HepG2 (cell line): Measurements from ENCODE around the gene PRKCZ. TPM values are rescaled to one million over a fixed set of nuclear protein-coding genes. Genes with fewer than 3 reads are reported as not detected.

ENCODE experiments used
- ATAC-seq: fragments of 200-7000 bp; cut with Tn5 transposase; 3 replicates; pipeline ENCODE4 v1.9.1; 2020; ENCODE audit warnings: mild to moderate bottlenecking, moderate library complexity
- BruUV-seq: library from RNA; stranded (reverse); fragments of 400-500 nt; replicated peaks from 2 replicates; lab custom pipeline; 2021; lab: Mats Ljungman, UMichigan
- CTCF ChIA-PET: fragments of 300-600 bp; formaldehyde crosslinking; extraction: SDS; loops from one replicate; lab custom pipeline; 2021; ENCODE audit warnings: low total read pairs, inconsistent platforms, low intra/inter-chr PET ratio; lab: Yijun Ruan, JAX
- POLR2A ChIA-PET: fragments of 350-600 bp; sonication (Branson Sonifier 250); formaldehyde crosslinking; loops from one replicate; lab custom pipeline; 2020; ENCODE audit warnings: antibody characterized with exemption, inconsistent platforms; lab: Yijun Ruan, JAX
- DNase-seq: peaks from one replicate; pipeline ENCODE4 v3.0.0-alpha.2; 2015; ENCODE audit warnings: low spot score
- FAIRE-seq: peaks from 3 replicates; lab custom pipeline; 2011; peaks lifted over from hg19 to GRCh38; lab: Jason Lieb, UNC
- H2AFZ ChIP-seq: one replicate; pipeline ENCODE4 v1.6.1; 2011; ENCODE audit warnings: low read length, inconsistent platforms
- H3K27ac ChIP-seq: fragments of 300-600 bp; 3 replicates; pipeline ENCODE4 v1.8.0; 2011; ENCODE audit warnings: mixed run types, mild to moderate bottlenecking, mixed read lengths, low read length, inconsistent platforms; ENCODE audit not compliant: insufficient read depth; ENCODE audit errors: extremely low read length
- H3K27me3 ChIP-seq, 2 experiments: fragments of 200-600 bp in 1 of 2; 2 replicates in 1 of 2; 3 replicates in 1 of 2; pipeline versions ENCODE4 v1.6.0 to v1.8.0; 2011; ENCODE audit warnings: low read length in 2 of 2, mild to moderate bottlenecking in 2 of 2, moderate library complexity in 2 of 2, inconsistent platforms in 1 of 2; ENCODE audit not compliant: insufficient read depth in 2 of 2, control insufficient read depth in 1 of 2
- H3K36me3 ChIP-seq, 2 experiments: fragments of 200-600 bp in 1 of 2; replicated peaks in 1 of 2; 2 replicates in 1 of 2; 3 replicates in 1 of 2; pipeline versions ENCODE4 v1.5.1 to v1.8.0; 2011; ENCODE audit warnings: low read length in 2 of 2, inconsistent platforms in 1 of 2; ENCODE audit not compliant: insufficient read depth in 2 of 2, control insufficient read depth in 1 of 2
- H3K4me1 ChIP-seq: 2 replicates; pipeline ENCODE4 v1.5.1; 2012; ENCODE audit warnings: low read length, inconsistent platforms; ENCODE audit not compliant: insufficient read depth
- H3K4me2 ChIP-seq: 2 replicates; pipeline ENCODE4 v1.6.0; 2011; ENCODE audit warnings: low read depth, low read length, inconsistent platforms
- H3K4me3 ChIP-seq, 3 experiments: fragments of 200-600 bp in 1 of 3; sonication (generic), shearing (Covaris generic) in 1 of 3; replicated peaks in 1 of 3; 2 replicates each; pipeline ENCODE4 v1.5.1; 2011 to 2016; ENCODE audit warnings: low read length in 3 of 3, inconsistent platforms in 2 of 3, low read depth in 2 of 3, mild to moderate bottlenecking in 2 of 3, control low read depth in 1 of 3, mixed read lengths in 1 of 3; ENCODE audit not compliant: insufficient read depth in 1 of 3
- H3K79me2 ChIP-seq: one replicate; pipeline ENCODE4 v1.6.1; 2011; ENCODE audit warnings: low read length, inconsistent platforms; ENCODE audit not compliant: insufficient read depth
- H3K9ac ChIP-seq: 2 replicates; pipeline ENCODE4 v1.6.0; 2011; ENCODE audit warnings: mild to moderate bottlenecking, low read depth, low read length, inconsistent platforms; ENCODE audit not compliant: insufficient read depth
- H3K9me3 ChIP-seq: 2 replicates; pipeline ENCODE4 v1.5.1; 2012; ENCODE audit warnings: mild to moderate bottlenecking, low read length
- H4K20me1 ChIP-seq: 2 replicates; pipeline ENCODE4 v1.6.0; 2011; ENCODE audit warnings: inconsistent platforms, mild to moderate bottlenecking, low read length, moderate library complexity; ENCODE audit not compliant: insufficient read depth
- ATF7-NPFF ChIP-seq: sonication (generic); formaldehyde crosslinking; IDR thresholded peaks from 2 replicates; pipeline ENCODE4 v1.8.1; 2023; ENCODE audit warnings: mild to moderate bottlenecking, low read depth, missing genetic modification reagents, moderate library complexity
- CEBPG ChIP-seq: IDR thresholded peaks from 2 replicates; pipeline ENCODE4 v1.6.1; 2016
- CENPT ChIP-seq: sonication (generic); formaldehyde crosslinking; IDR thresholded peaks from 2 replicates; pipeline ENCODE4 v1.8.0; 2022; ENCODE audit warnings: low read depth, mild to moderate bottlenecking, moderate library complexity, missing genetic modification reagents
- ESRRA ChIP-seq: sonication (generic); formaldehyde crosslinking; IDR thresholded peaks from 2 replicates; pipeline ENCODE4 v1.5.1; 2020; ENCODE audit warnings: mild to moderate bottlenecking, low read depth, missing genetic modification reagents
- GATAD2A ChIP-seq: IDR thresholded peaks from 2 replicates; pipeline ENCODE4 v1.6.1; 2016
- POGZ ChIP-seq: sonication (generic); formaldehyde crosslinking; IDR thresholded peaks from 2 replicates; pipeline ENCODE4 v1.4.0; 2020; ENCODE audit warnings: mild to moderate bottlenecking, missing genetic modification reagents
- RXRB ChIP-seq: IDR thresholded peaks from 2 replicates; pipeline ENCODE4 v1.6.1; 2016; ENCODE audit warnings: borderline replicate concordance, missing genetic modification reagents, missing compliant biosample characterization
- SNAI1 ChIP-seq: sonication (generic); formaldehyde crosslinking; IDR thresholded peaks from 2 replicates; pipeline ENCODE4 v1.5.0; 2020; ENCODE audit warnings: mild to moderate bottlenecking, missing genetic modification reagents, borderline replicate concordance
- SNAPC2 ChIP-seq: sonication (generic); formaldehyde crosslinking; IDR thresholded peaks from 2 replicates; pipeline ENCODE4 v1.8.1; 2022; ENCODE audit warnings: mild to moderate bottlenecking, missing genetic modification reagents
- SOX5 ChIP-seq: IDR thresholded peaks from 2 replicates; pipeline ENCODE4 v1.6.1; 2016; ENCODE audit warnings: borderline replicate concordance
- TGIF2 ChIP-seq: IDR thresholded peaks from 2 replicates; pipeline ENCODE4 v1.6.1; 2016; ENCODE audit warnings: control low read depth, missing compliant biosample characterization
- THAP11 ChIP-seq: IDR thresholded peaks from 2 replicates; pipeline ENCODE4 v1.6.1; 2016; ENCODE audit warnings: missing biosample characterization, missing genetic modification reagents
- ZC3H13 ChIP-seq: sonication (generic); formaldehyde crosslinking; IDR thresholded peaks from 2 replicates; pipeline ENCODE4 v1.8.1; 2023; ENCODE audit warnings: mild to moderate bottlenecking, missing genetic modification reagents, moderate library complexity
- WGBS: methylation state at CpG from one replicate; pipeline ENCODE4 v1.1.6; 2017; ENCODE audit warnings: low lambda C conversion rate; 5-methylcytosine and 5-hydroxymethylcytosine counted together
- in situ Hi-C: cut with HindIII; loops from 2 replicates; pipeline ENCODE4 v1.10.0; 2017; ENCODE audit warnings: low pct_unique_long_range_greater_than_20kb; ENCODE audit not compliant: extremely low pct_ligation_motif_present
- intact Hi-C: fragments of 100-400 bp; cut with micrococcal nuclease; formaldehyde crosslinking; loops from one replicate; pipeline ENCODE4 v1.10.0; 2022; ENCODE audit not compliant: unreplicated experiment
- polyA plus RNA-seq, 8 experiments: library from polyadenylated mRNA; depleted of rRNA in 3 of 8; stranded (reverse) in 7 of 8; unstranded in 1 of 8; fragments of >200 nt; fragmentation: Illumina TruSeq in 4 of 8; extraction: Trizol in 4 of 8; gene quantifications; 2 replicates each; pipeline versions ENCODE4 v1.2.1 to v1.2.3, GENCODE V29; 2011 to 2016; ENCODE audit warnings: low read depth in 4 of 8, missing spikeins in 1 of 8, mixed read lengths in 1 of 8; ENCODE audit not compliant: insufficient read depth in 1 of 8
- total RNA-seq, 5 experiments: library from RNA; depleted of rRNA; stranded (reverse); fragments of >200 nt; fragmentation: Illumina TruSeq; extraction: Trizol; gene quantifications; 2 replicates each; pipeline ENCODE4 v1.2.3, GENCODE V29; 2016; ENCODE audit warnings: low read depth in 1 of 5
- TF ChIP-seq, protein P1 (sequence below): fragments of 450-650 bp; IDR thresholded peaks from 2 replicates; pipeline ENCODE4 v1.6.1; 2017
- TF ChIP-seq, protein P2 (sequence below): sonication (generic); formaldehyde crosslinking; IDR thresholded peaks from 2 replicates; pipeline ENCODE4 v1.5.0; 2020; ENCODE audit warnings: missing genetic modification reagents, mild to moderate bottlenecking, borderline replicate concordance
- TF ChIP-seq, protein P3 (sequence below): IDR thresholded peaks from 2 replicates; pipeline ENCODE4 v1.6.1; 2016; ENCODE audit warnings: mild to moderate bottlenecking
- TF ChIP-seq, protein P4 (sequence below): sonication (generic); formaldehyde crosslinking; IDR thresholded peaks from 2 replicates; pipeline ENCODE4 v1.4.0; 2020; ENCODE audit warnings: low read depth, mild to moderate bottlenecking, missing genetic modification reagents
- TF ChIP-seq, protein P5 (sequence below): sonication (generic); formaldehyde crosslinking; IDR thresholded peaks from 2 replicates; pipeline ENCODE4 v1.4.0; 2020; ENCODE audit warnings: mild to moderate bottlenecking, missing genetic modification reagents

Gene PRKCZ
- total and polyA plus RNA-seq, 2 of the 13 experiments (the other 11 are each of a cell fraction or from before 2014, with no cell fraction given): 34.7 to 85.2 TPM

DNA sequence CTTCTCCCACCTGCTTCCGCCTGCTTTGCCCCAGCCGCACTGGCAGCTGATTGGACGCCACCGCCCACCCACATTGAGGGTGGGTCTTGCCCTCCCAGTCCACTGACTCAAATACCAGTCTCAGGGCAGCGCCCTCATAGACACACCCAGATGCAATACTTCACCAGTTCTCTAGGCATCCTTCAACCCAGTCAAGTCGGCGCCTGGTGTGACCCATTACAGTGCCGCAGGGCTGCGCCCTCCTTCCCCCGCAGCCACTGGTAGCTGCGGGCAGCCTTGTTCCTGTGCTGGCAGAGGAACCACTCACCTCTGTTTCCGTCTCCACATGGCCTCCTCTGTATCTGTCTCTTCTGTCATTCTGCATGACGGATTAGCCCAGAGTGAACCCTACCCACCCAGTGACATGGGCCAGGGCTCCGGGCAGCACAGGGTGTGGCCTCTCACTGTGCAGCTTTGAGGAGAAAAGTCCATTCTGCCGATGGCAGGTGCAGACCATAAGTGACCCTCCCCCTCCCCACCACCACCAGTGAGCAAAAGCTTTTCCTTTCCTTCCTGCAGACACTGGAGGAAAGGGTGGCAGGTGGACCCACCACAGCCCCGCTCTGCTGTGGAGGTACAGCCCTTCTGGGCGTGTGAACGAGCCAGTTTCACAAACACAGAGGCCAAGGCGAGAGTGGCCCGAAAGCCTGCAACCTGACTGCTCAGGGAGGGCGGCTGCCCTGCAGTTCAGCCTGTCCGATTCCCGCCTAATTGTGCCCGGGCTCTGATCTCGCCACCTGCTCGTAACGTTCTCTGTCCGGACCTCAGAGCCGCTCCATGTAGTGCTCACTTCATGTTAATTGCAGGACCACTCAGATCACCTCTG, 87.3 kb downstream of the PRKCZ start:
- Histone ChIP-seq H3K27ac (peak overlapping the region; percentile 74), H4K20me1 (no peaks in the 10 kb centered on the region), H2AFZ (no peak overlapping the region), H3K9ac (peak overlapping the region; percentile 43), H3K27me3 (no peaks in the 10 kb centered on the region), H3K79me2 (peaks cover 20% of the 10 kb centered on the region), H3K9me3 (no peaks in the 10 kb centered on the region), H3K4me1 (peaks cover 75% of the 10 kb centered on the region), H3K4me2 (peak overlapping the region; percentile 94), H3K4me3 (peak overlapping the region in 2 of 3 experiments; percentile 22 to 54; a peak in 5 of 6 replicates), H3K36me3 (peaks cover 0 to 12% of the 10 kb centered on the region in 2 experiments; a peak in 2 of 5 replicates)
- ChIA-PET CTCF (no interaction called here), POLR2A (interaction anchor here (0.9 to 2.0 kb wide), 2 partner anchors 13 to 33 kb away, joined by 3 to 12 read pairs; no protein-coding TSS in a partner anchor)
- peak; percentile 38 for ATAC-seq
- peak; percentile 49 for DNase-seq
- 62% methylated on average over 25 of the region's 29 CpGs for WGBS
- in situ Hi-C loops: loop anchor here (5.0 kb wide), 1 partner anchor 35 kb away; no protein-coding TSS in a partner anchor
- BruUV-seq: no TSS peak
- intact Hi-C loops: loop anchor here (1.0 kb wide), 1 partner anchor 29 kb away; no protein-coding TSS in a partner anchor
- no peak for FAIRE-seq
- TF ChIP-seq SOX5 (peak; percentile 20; the same call in 1 of the 2 replicates), ATF7-NPFF (no peak), TGIF2 (CRISPR knock-in tag) (peak; percentile 61), ZC3H13 (CRISPR knock-in tag) (0 out of 2 replicates have a peak, but pooled peaks have one; percentile 32), CENPT (CRISPR knock-in tag) (0 out of 2 replicates have a peak, but pooled peaks have one; percentile 13), ESRRA (0 out of 2 replicates have a peak, but pooled peaks have one; percentile 17), THAP11 (CRISPR knock-in tag) (no peak), POGZ (CRISPR knock-in tag) (peak; percentile 11; the same call in 1 of the 2 replicates), RXRB (CRISPR knock-in tag) (peak; percentile 28; the same call in 1 of the 2 replicates), CEBPG (CRISPR knock-in tag) (no peak), SNAI1 (CRISPR knock-in tag) (0 out of 2 replicates have a peak, but pooled peaks have one; percentile 68), GATAD2A (CRISPR knock-in tag) (no peak), SNAPC2 (CRISPR knock-in tag) (0 out of 2 replicates have a peak, but pooled peaks have one; percentile 11)
- TF ChIP-seq, protein P1, sequence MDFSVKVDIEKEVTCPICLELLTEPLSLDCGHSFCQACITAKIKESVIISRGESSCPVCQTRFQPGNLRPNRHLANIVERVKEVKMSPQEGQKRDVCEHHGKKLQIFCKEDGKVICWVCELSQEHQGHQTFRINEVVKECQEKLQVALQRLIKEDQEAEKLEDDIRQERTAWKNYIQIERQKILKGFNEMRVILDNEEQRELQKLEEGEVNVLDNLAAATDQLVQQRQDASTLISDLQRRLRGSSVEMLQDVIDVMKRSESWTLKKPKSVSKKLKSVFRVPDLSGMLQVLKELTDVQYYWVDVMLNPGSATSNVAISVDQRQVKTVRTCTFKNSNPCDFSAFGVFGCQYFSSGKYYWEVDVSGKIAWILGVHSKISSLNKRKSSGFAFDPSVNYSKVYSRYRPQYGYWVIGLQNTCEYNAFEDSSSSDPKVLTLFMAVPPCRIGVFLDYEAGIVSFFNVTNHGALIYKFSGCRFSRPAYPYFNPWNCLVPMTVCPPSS: no peak
- TF ChIP-seq, protein P2, sequence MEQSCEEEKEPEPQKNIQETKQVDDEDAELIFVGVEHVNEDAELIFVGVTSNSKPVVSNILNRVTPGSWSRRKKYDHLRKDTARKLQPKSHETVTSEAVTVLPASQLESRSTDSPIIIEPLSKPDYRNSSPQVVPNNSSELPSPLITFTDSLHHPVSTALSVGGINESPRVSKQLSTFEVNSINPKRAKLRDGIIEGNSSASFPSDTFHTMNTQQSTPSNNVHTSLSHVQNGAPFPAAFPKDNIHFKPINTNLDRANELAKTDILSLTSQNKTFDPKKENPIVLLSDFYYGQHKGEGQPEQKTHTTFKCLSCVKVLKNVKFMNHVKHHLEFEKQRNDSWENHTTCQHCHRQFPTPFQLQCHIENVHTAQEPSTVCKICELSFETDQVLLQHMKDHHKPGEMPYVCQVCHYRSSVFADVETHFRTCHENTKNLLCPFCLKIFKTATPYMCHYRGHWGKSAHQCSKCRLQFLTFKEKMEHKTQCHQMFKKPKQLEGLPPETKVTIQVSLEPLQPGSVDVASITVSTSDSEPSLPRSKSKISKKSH (CRISPR knock-in tag): no peak
- TF ChIP-seq, protein P3, sequence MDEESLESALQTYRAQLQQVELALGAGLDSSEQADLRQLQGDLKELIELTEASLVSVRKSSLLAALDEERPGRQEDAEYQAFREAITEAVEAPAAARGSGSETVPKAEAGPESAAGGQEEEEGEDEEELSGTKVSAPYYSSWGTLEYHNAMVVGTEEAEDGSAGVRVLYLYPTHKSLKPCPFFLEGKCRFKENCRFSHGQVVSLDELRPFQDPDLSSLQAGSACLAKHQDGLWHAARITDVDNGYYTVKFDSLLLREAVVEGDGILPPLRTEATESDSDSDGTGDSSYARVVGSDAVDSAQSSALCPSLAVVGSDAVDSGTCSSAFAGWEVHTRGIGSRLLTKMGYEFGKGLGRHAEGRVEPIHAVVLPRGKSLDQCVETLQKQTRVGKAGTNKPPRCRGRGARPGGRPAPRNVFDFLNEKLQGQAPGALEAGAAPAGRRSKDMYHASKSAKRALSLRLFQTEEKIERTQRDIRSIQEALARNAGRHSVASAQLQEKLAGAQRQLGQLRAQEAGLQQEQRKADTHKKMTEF: 0 out of 2 replicates have a peak, but pooled peaks have one; percentile 3
- TF ChIP-seq, protein P4, sequence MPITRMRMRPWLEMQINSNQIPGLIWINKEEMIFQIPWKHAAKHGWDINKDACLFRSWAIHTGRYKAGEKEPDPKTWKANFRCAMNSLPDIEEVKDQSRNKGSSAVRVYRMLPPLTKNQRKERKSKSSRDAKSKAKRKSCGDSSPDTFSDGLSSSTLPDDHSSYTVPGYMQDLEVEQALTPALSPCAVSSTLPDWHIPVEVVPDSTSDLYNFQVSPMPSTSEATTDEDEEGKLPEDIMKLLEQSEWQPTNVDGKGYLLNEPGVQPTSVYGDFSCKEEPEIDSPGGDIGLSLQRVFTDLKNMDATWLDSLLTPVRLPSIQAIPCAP: no peak
- TF ChIP-seq, protein P5, sequence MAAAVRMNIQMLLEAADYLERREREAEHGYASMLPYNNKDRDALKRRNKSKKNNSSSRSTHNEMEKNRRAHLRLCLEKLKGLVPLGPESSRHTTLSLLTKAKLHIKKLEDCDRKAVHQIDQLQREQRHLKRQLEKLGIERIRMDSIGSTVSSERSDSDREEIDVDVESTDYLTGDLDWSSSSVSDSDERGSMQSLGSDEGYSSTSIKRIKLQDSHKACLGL (CRISPR knock-in tag): peak; percentile 58; the same call in 1 of the 2 replicates
